Ascending aorta (tissue), 2 donors: Measurements from ENCODE around the gene ZNF331. TPM values are rescaled to one million over a fixed set of nuclear protein-coding genes. Genes with fewer than 3 reads are reported as not detected.

ENCODE experiments used
- DNase-seq, 2 donors: peaks; one replicate each; pipeline ENCODE4 v3.0.0-alpha.2; 2019; ENCODE audit warnings: low spot score in 2 of 2
- H3K27ac ChIP-seq, 2 donors: fragments of 200-600 bp; sonication (generic); one replicate each; pipeline ENCODE4 v1.5.1; 2016 to 2017; ENCODE audit warnings: mild to moderate bottlenecking in 1 of 2
- H3K27me3 ChIP-seq: fragments of 200-600 bp; sonication (generic); one replicate; pipeline ENCODE4 v1.5.1; 2017
- H3K36me3 ChIP-seq, 2 donors: fragments of 200-600 bp; sonication (generic); one replicate each; pipeline ENCODE4 v1.5.1; 2016
- H3K4me1 ChIP-seq, 2 donors: fragments of 200-600 bp; sonication (generic); one replicate each; pipeline ENCODE4 v1.5.1; 2016 to 2017; ENCODE audit warnings: mild to moderate bottlenecking in 1 of 2
- H3K4me3 ChIP-seq, 2 donors: fragments of 200-600 bp; sonication (generic); one replicate each; pipeline ENCODE4 v1.5.1; 2016 to 2017; ENCODE audit warnings: mild to moderate bottlenecking in 1 of 2
- H3K9me3 ChIP-seq, 2 donors: fragments of 200-600 bp; sonication (generic); one replicate each; pipeline ENCODE4 v1.5.1; 2016
- CTCF ChIP-seq, 3 experiments: fragments of 200-600 bp in 2 of 3; fragments of 450-650 bp in 1 of 3; sonication (generic) in 2 of 3; IDR thresholded peaks; one replicate each; pipeline ENCODE4 v1.5.1; 2016 to 2019; ENCODE audit warnings: antibody characterized with exemption in 3 of 3, mild to moderate bottlenecking in 1 of 3, moderate library complexity in 1 of 3
- intact Hi-C: fragments of 100-400 bp; cut with DNase I; formaldehyde crosslinking; loops from one replicate; pipeline ENCODE4 v1.15.1; 2023
- total RNA-seq: library from RNA; depleted of rRNA; stranded (reverse); fragments of >200 nt; gene quantifications from one replicate; pipeline ENCODE4 v1.1.0, GENCODE V29; 2016

Gene ZNF331
- total RNA-seq, 1 donor from 2014 or later, result 34.5 TPM

- TF ChIP-seq CTCF (IDR thresholded peaks at IDR 0.05), result no peak
- Histone ChIP-seq H3K36me3 (peaks cover 0 to 2% of the 10 kb centered on the region in 2 donors), H3K9me3 (no peaks in the 10 kb centered on the region), H3K27me3 (no peaks in the 10 kb centered on the region), H3K4me3 (no peak overlapping the region), H3K27ac (no peak overlapping the region), H3K4me1 (no peaks in the 10 kb centered on the region)
- intact Hi-C loops, result no loop called here
- no peak for DNase-seq
Measured at GRCh38 chr19:53540091-53540490, 2.1 kb downstream of the ZNF331 start.

- intact Hi-C loops, result no loop called here
- H3K4me1 ChIP-seq, result no peaks in the 10 kb centered on the region
- H3K27ac ChIP-seq, result no peak overlapping the region
- DNase-seq, result no peak
- no peaks in the 10 kb centered on the region for H3K9me3 ChIP-seq
- TF ChIP-seq CTCF (IDR thresholded peaks at IDR 0.05), result no peak
- no peaks in the 10 kb centered on the region for H3K27me3 ChIP-seq
- H3K36me3 ChIP-seq, result peaks cover 0 to 2% of the 10 kb centered on the region in 2 donors
- H3K4me3 ChIP-seq, result no peak overlapping the region
Measured at GRCh38 chr19:53541971-53542370, 4.0 kb downstream of the ZNF331 start.

- Histone ChIP-seq H3K27ac (peak overlapping the region in 1 of 2 donors; percentile 3), H3K36me3 (peaks cover 0 to under 1% of the 10 kb centered on the region in 2 donors), H3K4me1 (no peaks in the 10 kb centered on the region), H3K4me3 (no peak overlapping the region), H3K9me3 (no peaks in the 10 kb centered on the region), H3K27me3 (no peaks in the 10 kb centered on the region)
- intact Hi-C loops, result no loop called here
- DNase-seq, result no peak
- no peak for TF ChIP-seq CTCF (IDR thresholded peaks at IDR 0.05)
Measured at GRCh38 chr19:53545271-53546065, 7.5 kb downstream of the ZNF331 start.

- Histone ChIP-seq H3K27ac (no peak overlapping the region), H3K36me3 (no peaks in the 10 kb centered on the region), H3K4me3 (no peak overlapping the region), H3K4me1 (no peaks in the 10 kb centered on the region), H3K27me3 (no peaks in the 10 kb centered on the region), H3K9me3 (no peaks in the 10 kb centered on the region)
- DNase-seq, result no peak
- no peak for TF ChIP-seq CTCF (IDR thresholded peaks at IDR 0.05)
- intact Hi-C loops, result no loop called here
Measured at GRCh38 chr19:53546758-53547513, 9.0 kb downstream of the ZNF331 start.

GRCh38 chr19:53549340-53549739 is 11.4 kb downstream of the ZNF331 start:
- TF ChIP-seq CTCF (IDR thresholded peaks at IDR 0.05), result no peak
- DNase-seq, result no peak
- intact Hi-C loops, result no loop called here
- no peak overlapping the region for H3K4me3 ChIP-seq
- no peaks in the 10 kb centered on the region for H3K9me3 ChIP-seq
- no peaks in the 10 kb centered on the region for H3K36me3 ChIP-seq
- peaks cover 0 to 5% of the 10 kb centered on the region in 2 donors for H3K4me1 ChIP-seq
- peak overlapping the region in 1 of 2 donors; percentile 23 for H3K27ac ChIP-seq
- H3K27me3 ChIP-seq, result no peaks in the 10 kb centered on the region
